Osteocyte (in vitro differentiated cells): ENCODE measurements around the gene NFASC. TPM values are rescaled to one million over a fixed set of nuclear protein-coding genes. Genes with fewer than 3 reads are reported as not detected.

Experiments used
- DNase-seq: peaks from one replicate; pipeline ENCODE4 v3.0.0; 2021; ENCODE audit warnings: mixed read lengths; ENCODE audit not compliant: unreplicated experiment; ENCODE audit errors: extremely low spot score
- H3K27ac Mint-ChIP-seq: one replicate; pipeline ENCODE4 v1.8.0; 2021; ENCODE audit warnings: mild to moderate bottlenecking, mixed read lengths; ENCODE audit not compliant: unreplicated experiment
- H3K27me3 Mint-ChIP-seq: one replicate; pipeline ENCODE4 v1.8.0; 2021; ENCODE audit warnings: mixed read lengths; ENCODE audit not compliant: unreplicated experiment
- H3K36me3 Mint-ChIP-seq: one replicate; pipeline ENCODE4 v1.8.0; 2021; ENCODE audit warnings: mixed read lengths; ENCODE audit not compliant: unreplicated experiment
- H3K4me1 Mint-ChIP-seq: one replicate; pipeline ENCODE4 v1.8.0; 2021; ENCODE audit warnings: mixed read lengths; ENCODE audit not compliant: unreplicated experiment
- H3K4me3 Mint-ChIP-seq: one replicate; pipeline ENCODE4 v1.8.0; 2021; ENCODE audit warnings: mild to moderate bottlenecking, moderate library complexity, mixed read lengths; ENCODE audit not compliant: unreplicated experiment
- H3K9me3 Mint-ChIP-seq: one replicate; pipeline ENCODE4 v1.8.0; 2021; ENCODE audit warnings: mixed read lengths; ENCODE audit not compliant: unreplicated experiment
- total RNA-seq: library from RNA; stranded (reverse); gene quantifications from 2 replicates; pipeline ENCODE4 v1.2.1, GENCODE V29; 2021
- TF ChIP-seq, protein P1 (sequence below): fragments of 200-600 bp; sonication (generic); IDR thresholded peaks from 2 replicates; pipeline ENCODE4 v1.5.0; 2021; ENCODE audit warnings: antibody characterized with exemption, mild to moderate bottlenecking, moderate library complexity

The NFASC gene
- total RNA-seq, 1 donor from 2014 or later = not detected

GRCh38 chr1:205008896-205009295 lies 138.2 kb downstream of the NFASC start:
- Mint-ChIP-seq H3K9me3 (no peaks in the 10 kb centered on the region), H3K36me3 (no peaks in the 10 kb centered on the region), H3K27ac (no peak overlapping the region), H3K4me3 (no peak overlapping the region), H3K27me3 (peaks cover 35% of the 10 kb centered on the region), H3K4me1 (peaks cover under 1% of the 10 kb centered on the region)
- TF ChIP-seq, protein P1, sequence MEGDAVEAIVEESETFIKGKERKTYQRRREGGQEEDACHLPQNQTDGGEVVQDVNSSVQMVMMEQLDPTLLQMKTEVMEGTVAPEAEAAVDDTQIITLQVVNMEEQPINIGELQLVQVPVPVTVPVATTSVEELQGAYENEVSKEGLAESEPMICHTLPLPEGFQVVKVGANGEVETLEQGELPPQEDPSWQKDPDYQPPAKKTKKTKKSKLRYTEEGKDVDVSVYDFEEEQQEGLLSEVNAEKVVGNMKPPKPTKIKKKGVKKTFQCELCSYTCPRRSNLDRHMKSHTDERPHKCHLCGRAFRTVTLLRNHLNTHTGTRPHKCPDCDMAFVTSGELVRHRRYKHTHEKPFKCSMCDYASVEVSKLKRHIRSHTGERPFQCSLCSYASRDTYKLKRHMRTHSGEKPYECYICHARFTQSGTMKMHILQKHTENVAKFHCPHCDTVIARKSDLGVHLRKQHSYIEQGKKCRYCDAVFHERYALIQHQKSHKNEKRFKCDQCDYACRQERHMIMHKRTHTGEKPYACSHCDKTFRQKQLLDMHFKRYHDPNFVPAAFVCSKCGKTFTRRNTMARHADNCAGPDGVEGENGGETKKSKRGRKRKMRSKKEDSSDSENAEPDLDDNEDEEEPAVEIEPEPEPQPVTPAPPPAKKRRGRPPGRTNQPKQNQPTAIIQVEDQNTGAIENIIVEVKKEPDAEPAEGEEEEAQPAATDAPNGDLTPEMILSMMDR = no peak
- no peak for DNase-seq

GRCh38 chr1:205009670-205010069 lies 139.0 kb downstream of the NFASC start:
- peaks cover 36% of the 10 kb centered on the region for H3K27me3 Mint-ChIP-seq
- no peak overlapping the region for H3K4me3 Mint-ChIP-seq

GRCh38 chr1:205012391-205013140 lies 141.9 kb downstream of the NFASC start:
- TF ChIP-seq, protein P1 = no peak
- Mint-ChIP-seq H3K9me3 (no peaks in the 10 kb centered on the region), H3K4me3 (no peak overlapping the region), H3K27ac (no peak overlapping the region), H3K27me3 (peaks cover 23% of the 10 kb centered on the region), H3K36me3 (no peaks in the 10 kb centered on the region), H3K4me1 (peaks cover 2% of the 10 kb centered on the region)
- no peak for DNase-seq

More at GRCh38 chr1:205009670-205010069, 139.0 kb downstream of the NFASC start:
- no peak for DNase-seq
- H3K9me3 Mint-ChIP-seq = no peaks in the 10 kb centered on the region
- no peak overlapping the region for H3K27ac Mint-ChIP-seq
- no peaks in the 10 kb centered on the region for H3K36me3 Mint-ChIP-seq
- H3K4me1 Mint-ChIP-seq = peaks cover 2% of the 10 kb centered on the region
- TF ChIP-seq, protein P1 = no peak

GRCh38 chr1:205013683-205014367 lies 143.2 kb downstream of the NFASC start:
- DNase-seq = no peak
- H3K27me3 Mint-ChIP-seq = peaks cover 23% of the 10 kb centered on the region
- peaks cover 2% of the 10 kb centered on the region for H3K4me1 Mint-ChIP-seq
- no peak overlapping the region for H3K4me3 Mint-ChIP-seq
- H3K36me3 Mint-ChIP-seq = no peaks in the 10 kb centered on the region
- no peak overlapping the region for H3K27ac Mint-ChIP-seq
- H3K9me3 Mint-ChIP-seq = no peaks in the 10 kb centered on the region
- TF ChIP-seq, protein P1 = no peak

DNA sequence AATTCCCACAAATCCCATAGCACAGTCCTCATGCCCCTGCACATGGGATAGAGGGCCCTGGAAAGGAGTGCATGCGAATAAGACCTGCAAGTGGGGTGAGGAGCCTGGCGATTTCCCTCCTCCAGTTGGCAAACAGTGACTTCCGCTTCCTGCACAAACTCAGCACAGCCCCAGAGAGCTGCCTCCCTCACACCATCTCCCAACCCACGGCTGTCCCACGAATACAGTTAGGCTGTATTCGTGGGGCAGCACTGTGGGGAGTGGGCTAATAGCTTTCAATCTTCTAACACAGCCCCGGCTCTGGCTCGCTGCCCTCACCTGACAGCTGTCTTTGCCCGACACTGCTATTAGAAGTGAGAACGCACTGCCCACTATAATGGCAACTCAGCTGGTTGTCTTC lies 144.1 kb downstream of the NFASC start:
- H3K9me3 Mint-ChIP-seq = no peaks in the 10 kb centered on the region
- H3K4me3 Mint-ChIP-seq = no peak overlapping the region
- peaks cover 2% of the 10 kb centered on the region for H3K4me1 Mint-ChIP-seq
- TF ChIP-seq, protein P1 = no peak
- no peak for DNase-seq
- H3K27ac Mint-ChIP-seq = no peak overlapping the region
- peaks cover 23% of the 10 kb centered on the region for H3K27me3 Mint-ChIP-seq
- H3K36me3 Mint-ChIP-seq = no peaks in the 10 kb centered on the region
